Limb (tissue), 2 donors: ENCODE measurements around the gene CFAP45.
A peak's percentile ranks its signal among the peaks of the same experiment; 100 is the strongest.

ENCODE experiments used
- DNase-seq, 2 donors: peaks; one replicate each; pipeline ENCODE4 v3.0.0-alpha.2; 2016; ENCODE audit errors: extremely low spot score in 2 of 2

Gene CFAP45

GRCh38 chr1:159828176-159828575, 71.8 kb downstream of the CFAP45 start:
- no peak for DNase-seq

- no peak for DNase-seq
Observed at GRCh38 chr1:159827549-159827948, 72.4 kb downstream of the CFAP45 start.

GRCh38 chr1:159827102-159827490, 72.9 kb downstream of the CFAP45 start:
- DNase-seq = no peak

GRCh38 chr1:159826441-159827101, 73.4 kb downstream of the CFAP45 start, which contains the start of gene SLAMF8:
Gene SLAMF8, plus strand, starts transcription at chr1:159826873. Its CDS starts 26 bp downstream, at chr1:159826899.
- no peak for DNase-seq

GRCh38 chr1:159825564-159825963, 74.4 kb downstream of the CFAP45 start:
- no peak for DNase-seq

GRCh38 chr1:159823406-159823805, 76.6 kb downstream of the CFAP45 start:
- DNase-seq = peak in 1 of 2 donors; percentile 42
